Activated CD4-positive, alpha-beta T cell treated with anti-CD3 and anti-CD28 coated beads, Interleukin-2, amount 10 ng/mL, durations not matched to agents 7 days and 5 days (primary cell): ENCODE measurements around the gene COL6A2. TPM values are rescaled to one million over a fixed set of nuclear protein-coding genes. Genes with fewer than 3 reads are reported as not detected.

Source experiments
- CTCF ChIA-PET: fragments of 350-600 bp; sonication (Branson Sonifier 250); formaldehyde crosslinking; loops from one replicate; lab custom pipeline; 2021; ENCODE audit warnings: antibody characterized with exemption; lab: Charles Lee
- POLR2A ChIA-PET: fragments of 350-600 bp; sonication (Branson Sonifier 250); formaldehyde crosslinking; loops from one replicate; lab custom pipeline; 2021; ENCODE audit warnings: antibody characterized with exemption; lab: Charles Lee
- DNase-seq: peaks from one replicate; pipeline ENCODE4 v3.0.0-alpha.2; 2020
- H3K27ac Mint-ChIP-seq: one replicate; pipeline ENCODE4 v1.8.0; 2021; ENCODE audit warnings: mild to moderate bottlenecking, moderate library complexity, mixed read lengths
- H3K27me3 Mint-ChIP-seq: one replicate; pipeline ENCODE4 v1.8.0; 2021; ENCODE audit warnings: mixed read lengths
- H3K36me3 Mint-ChIP-seq: one replicate; pipeline ENCODE4 v1.8.0; 2021; ENCODE audit warnings: low read depth, mixed read lengths
- H3K4me1 Mint-ChIP-seq: one replicate; pipeline ENCODE4 v1.8.0; 2021; ENCODE audit warnings: mixed read lengths
- H3K4me3 Mint-ChIP-seq: one replicate; pipeline ENCODE4 v1.8.0; 2021; ENCODE audit warnings: mild to moderate bottlenecking, moderate library complexity, mixed read lengths
- H3K9me3 Mint-ChIP-seq: one replicate; pipeline ENCODE4 v1.8.0; 2021; ENCODE audit warnings: mixed read lengths
- total RNA-seq, 2 experiments: library from RNA; stranded (reverse); gene quantifications; one replicate each; pipeline ENCODE4 v1.2.3, GENCODE V29; 2021

Gene COL6A2
- total RNA-seq, 2 experiments from 2014 or later, result 2.3 to 2.5 TPM

DNA sequence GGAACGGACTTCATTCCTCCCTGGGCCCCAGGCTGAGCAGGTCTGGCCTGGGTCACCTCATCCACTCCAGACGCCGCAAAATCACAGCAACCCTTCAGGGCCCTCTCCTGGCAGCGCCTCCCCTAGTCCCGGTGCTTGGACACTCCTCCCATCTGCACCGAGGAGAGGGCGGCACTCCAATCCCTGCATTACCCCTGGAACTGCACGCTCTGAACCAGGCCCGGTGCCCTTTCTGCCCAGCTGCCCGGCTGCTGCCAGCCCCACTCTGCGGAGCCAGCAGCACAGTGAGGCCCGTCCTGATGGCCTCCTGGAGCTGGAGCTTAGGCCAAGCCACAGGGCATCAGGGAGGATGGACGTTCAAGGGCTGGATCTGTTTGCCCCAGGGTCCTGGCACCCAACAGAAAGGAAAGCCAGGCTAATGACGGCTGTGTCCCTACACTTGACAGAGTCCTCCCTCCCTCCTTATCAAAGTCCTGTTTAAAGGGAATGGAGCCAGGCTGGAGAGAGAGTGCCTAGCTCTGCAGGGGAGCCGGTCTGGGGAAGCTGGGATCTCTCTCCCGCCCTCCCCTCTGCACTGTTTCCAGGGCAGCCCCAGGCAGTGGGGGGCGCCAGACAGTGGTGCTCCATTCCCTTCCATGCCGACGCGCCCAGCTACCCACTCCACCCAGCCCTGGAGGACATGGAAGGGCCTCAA is 12.7 kb downstream of the COL6A2 start:
- Mint-ChIP-seq H3K36me3 (peaks cover 4% of the 10 kb centered on the region), H3K4me1 (no peaks in the 10 kb centered on the region), H3K4me3 (no peak overlapping the region), H3K27ac (no peak overlapping the region), H3K27me3 (peaks cover 7% of the 10 kb centered on the region), H3K9me3 (peaks cover 20% of the 10 kb centered on the region)
- POLR2A ChIA-PET, result no interaction called here
- no peak for DNase-seq
- CTCF ChIA-PET, result no interaction called here

DNA sequence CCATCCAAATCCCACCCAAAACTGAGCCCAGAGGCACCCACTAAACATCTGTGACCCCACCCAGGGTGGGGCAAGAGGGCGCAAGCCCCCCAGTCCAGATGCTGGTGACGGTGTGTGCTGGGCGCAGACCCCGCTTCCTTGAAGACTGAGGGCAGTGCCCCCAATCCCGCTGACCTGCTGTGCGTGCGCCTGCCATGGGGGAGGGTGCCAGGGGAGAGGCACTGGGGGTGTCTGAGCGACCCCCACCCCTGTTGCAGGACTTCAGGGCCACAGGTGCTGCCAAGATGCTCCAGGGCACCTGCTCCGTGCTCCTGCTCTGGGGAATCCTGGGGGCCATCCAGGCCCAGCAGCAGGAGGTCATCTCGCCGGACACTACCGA is 13.3 kb downstream of the COL6A2 start:
- H3K4me1 Mint-ChIP-seq, result no peaks in the 10 kb centered on the region
- peaks cover 17% of the 10 kb centered on the region for H3K9me3 Mint-ChIP-seq
- H3K36me3 Mint-ChIP-seq, result peaks cover 4% of the 10 kb centered on the region
- DNase-seq, result no peak
- H3K27ac Mint-ChIP-seq, result no peak overlapping the region
- POLR2A ChIA-PET, result no interaction called here
- CTCF ChIA-PET, result no interaction called here
- peaks cover 4% of the 10 kb centered on the region for H3K27me3 Mint-ChIP-seq
- no peak overlapping the region for H3K4me3 Mint-ChIP-seq

DNA sequence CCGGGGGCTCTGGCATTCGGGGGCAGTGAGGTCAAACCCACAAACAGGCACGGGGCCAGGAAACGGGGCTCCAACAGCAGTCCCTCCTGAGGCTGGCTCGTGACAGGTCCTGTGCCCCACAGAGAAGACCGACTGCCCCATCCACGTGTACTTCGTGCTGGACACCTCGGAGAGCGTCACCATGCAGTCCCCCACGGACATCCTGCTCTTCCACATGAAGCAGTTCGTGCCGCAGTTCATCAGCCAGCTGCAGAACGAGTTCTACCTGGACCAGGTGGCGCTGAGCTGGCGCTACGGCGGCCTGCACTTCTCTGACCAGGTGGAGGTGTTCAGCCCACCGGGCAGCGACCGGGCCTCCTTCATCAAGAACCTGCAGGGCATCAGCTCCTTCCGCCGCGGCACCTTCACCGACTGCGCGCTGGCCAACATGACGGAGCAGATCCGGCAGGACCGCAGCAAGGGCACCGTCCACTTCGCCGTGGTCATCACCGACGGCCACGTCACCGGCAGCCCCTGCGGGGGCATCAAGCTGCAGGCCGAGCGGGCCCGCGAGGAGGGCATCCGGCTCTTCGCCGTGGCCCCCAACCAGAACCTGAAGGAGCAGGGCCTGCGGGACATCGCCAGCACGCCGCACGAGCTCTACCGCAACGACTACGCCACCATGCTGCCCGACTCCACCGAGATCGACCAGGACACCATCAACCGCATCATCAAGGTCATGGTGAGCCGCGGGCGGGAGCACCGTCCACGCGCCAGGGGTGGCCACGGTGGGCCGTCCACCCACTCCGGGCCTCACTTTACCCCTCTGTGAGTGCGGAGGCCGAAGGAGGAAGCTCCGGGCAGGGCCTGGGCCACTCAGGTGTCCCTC is 14.2 kb downstream of the COL6A2 start:
- no peaks in the 10 kb centered on the region for H3K4me1 Mint-ChIP-seq
- H3K27me3 Mint-ChIP-seq, result peaks cover 4% of the 10 kb centered on the region
- no peak overlapping the region for H3K4me3 Mint-ChIP-seq
- POLR2A ChIA-PET, result no interaction called here
- H3K27ac Mint-ChIP-seq, result no peak overlapping the region
- no peak for DNase-seq
- H3K36me3 Mint-ChIP-seq, result peaks cover 4% of the 10 kb centered on the region
- CTCF ChIA-PET, result no interaction called here
- peaks cover 15% of the 10 kb centered on the region for H3K9me3 Mint-ChIP-seq

DNA sequence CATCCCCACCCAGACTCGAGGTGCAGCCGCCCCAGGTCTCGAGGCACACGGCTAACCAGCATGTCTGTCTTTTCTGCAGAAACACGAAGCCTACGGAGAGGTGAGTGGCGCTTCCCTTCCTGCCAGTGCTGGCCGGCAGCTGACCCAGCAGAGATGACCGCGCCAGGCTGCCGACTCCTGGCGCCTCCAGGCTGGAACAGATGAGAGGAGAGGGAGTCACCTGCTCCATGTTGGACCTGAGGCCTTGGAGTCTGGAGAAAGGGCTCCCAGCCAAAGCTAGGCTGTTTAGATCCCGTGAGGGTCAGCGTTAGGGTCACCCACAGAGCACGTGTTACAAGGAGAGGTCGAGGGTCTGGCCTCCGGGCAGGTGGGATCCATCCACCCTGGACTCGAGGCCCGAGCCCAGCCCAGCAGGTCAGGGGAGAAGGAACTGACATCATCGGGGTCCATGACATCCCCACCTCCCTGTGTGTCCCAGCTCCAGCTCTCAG is 14.9 kb downstream of the COL6A2 start:
- peaks cover 4% of the 10 kb centered on the region for H3K36me3 Mint-ChIP-seq
- H3K4me1 Mint-ChIP-seq, result no peaks in the 10 kb centered on the region
- CTCF ChIA-PET, result no interaction called here
- DNase-seq, result no peak
- peaks cover 9% of the 10 kb centered on the region for H3K9me3 Mint-ChIP-seq
- H3K4me3 Mint-ChIP-seq, result no peak overlapping the region
- no peak overlapping the region for H3K27ac Mint-ChIP-seq
- POLR2A ChIA-PET, result no interaction called here
- no peaks in the 10 kb centered on the region for H3K27me3 Mint-ChIP-seq

DNA sequence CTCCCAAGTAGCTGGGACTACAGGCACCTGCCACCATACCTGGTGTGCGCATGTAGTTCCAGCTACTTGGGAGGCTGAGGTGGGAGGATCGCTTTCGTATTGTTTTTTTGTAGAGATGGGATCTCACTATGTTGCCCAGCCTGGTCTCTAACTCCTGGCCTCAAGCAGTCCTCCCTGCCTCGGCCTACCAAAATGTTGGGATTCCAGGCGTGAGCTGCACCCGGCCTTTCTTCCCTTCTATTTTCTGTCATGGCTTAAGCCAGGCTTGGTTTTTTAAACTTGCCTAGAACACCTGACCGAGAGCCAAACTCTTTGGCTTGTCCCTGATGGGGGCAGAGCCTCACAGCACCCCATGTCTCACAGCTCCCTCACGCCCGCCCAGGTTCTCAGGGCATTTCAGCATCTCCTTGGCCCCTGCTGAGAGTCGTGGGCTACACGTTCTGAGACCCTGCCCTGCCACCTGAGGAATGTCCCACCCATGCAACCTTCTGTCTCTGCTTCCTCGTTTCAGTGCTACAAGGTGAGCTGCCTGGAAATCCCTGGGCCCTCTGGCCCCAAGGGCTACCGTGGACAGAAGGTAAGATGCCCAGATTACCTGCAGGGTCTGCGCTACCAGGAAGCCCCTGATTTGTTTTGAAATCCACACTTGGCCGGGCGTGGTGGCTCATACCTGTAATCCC is 15.7 kb downstream of the COL6A2 start:
- Mint-ChIP-seq H3K4me1 (no peaks in the 10 kb centered on the region), H3K9me3 (peaks cover under 1% of the 10 kb centered on the region), H3K27me3 (no peaks in the 10 kb centered on the region), H3K36me3 (peaks cover 2% of the 10 kb centered on the region), H3K4me3 (no peak overlapping the region), H3K27ac (no peak overlapping the region)
- DNase-seq, result no peak
- CTCF ChIA-PET, result no interaction called here
- POLR2A ChIA-PET, result no interaction called here

DNA sequence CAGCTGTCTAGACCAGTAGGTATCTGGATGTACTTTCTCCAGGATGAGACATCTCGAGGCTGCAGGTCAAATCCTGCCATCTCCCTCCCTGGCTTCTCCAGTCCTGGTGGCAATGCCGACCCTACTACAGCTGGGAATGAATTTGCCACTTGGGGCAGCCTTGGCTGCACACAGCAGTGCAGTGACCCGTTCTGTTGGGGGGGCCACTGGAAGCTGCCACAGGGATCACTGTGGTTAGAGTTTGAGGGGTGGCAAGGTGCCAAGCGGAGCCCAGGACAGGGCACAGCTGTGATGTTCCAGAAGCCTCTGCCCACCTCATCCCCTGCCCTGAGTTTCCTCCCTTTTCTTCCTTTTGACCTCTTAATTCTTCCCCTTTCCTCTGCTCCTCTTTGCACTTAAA is 17.1 kb downstream of the COL6A2 start:
- Mint-ChIP-seq H3K4me1 (no peaks in the 10 kb centered on the region), H3K9me3 (no peaks in the 10 kb centered on the region), H3K27ac (no peak overlapping the region), H3K36me3 (peaks cover 2% of the 10 kb centered on the region), H3K27me3 (no peaks in the 10 kb centered on the region), H3K4me3 (no peak overlapping the region)
- ChIA-PET CTCF (interaction anchor here (0.9 to 1.7 kb wide), 2 partner anchors 29 to 36 kb away, joined by 3 to 4 read pairs; no protein-coding TSS in a partner anchor), POLR2A (no interaction called here)
- no peak for DNase-seq

DNA sequence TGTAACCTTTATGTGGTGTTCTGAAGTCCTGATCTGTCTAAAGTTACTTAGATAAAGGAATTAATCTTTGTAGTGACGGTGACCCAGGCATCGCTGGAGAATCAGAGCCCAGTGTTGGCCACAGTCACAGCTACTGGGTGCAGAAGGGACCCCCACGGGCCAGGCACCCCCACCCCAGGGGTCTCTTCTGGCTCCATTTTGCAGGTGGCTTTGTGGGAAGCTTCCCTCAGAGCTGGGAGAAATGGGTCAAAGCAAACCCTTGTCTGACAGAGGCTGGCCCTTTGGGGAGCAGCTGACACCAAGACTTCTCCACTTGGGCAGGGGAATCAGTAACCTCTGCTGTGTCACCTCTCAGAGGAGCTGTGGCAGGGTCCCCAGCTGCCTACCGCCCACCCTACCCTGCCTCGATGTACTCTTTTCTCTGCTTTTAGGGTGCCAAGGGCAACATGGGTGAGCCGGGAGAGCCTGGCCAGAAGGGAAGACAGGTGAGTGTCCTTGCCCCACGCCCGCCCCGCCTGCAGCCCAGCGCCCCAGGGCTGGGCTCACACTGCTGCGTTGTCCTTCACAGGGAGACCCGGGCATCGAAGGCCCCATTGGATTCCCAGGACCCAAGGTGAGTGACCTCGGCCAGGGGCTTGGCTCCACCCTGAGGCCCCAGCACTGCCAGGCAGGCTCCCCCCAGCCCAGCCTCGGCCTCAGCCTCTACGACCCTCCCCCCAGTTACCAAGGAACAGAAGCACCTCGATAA is 17.7 kb downstream of the COL6A2 start:
- no peak for DNase-seq
- H3K9me3 Mint-ChIP-seq, result no peaks in the 10 kb centered on the region
- H3K4me1 Mint-ChIP-seq, result no peaks in the 10 kb centered on the region
- H3K4me3 Mint-ChIP-seq, result no peak overlapping the region
- H3K36me3 Mint-ChIP-seq, result peaks cover 2% of the 10 kb centered on the region
- no peak overlapping the region for H3K27ac Mint-ChIP-seq
- H3K27me3 Mint-ChIP-seq, result no peaks in the 10 kb centered on the region
- POLR2A ChIA-PET, result no interaction called here
- CTCF ChIA-PET, result interaction anchor here (1.7 kb wide), 1 partner anchor 28 kb away, joined by 4 read pairs; no protein-coding TSS in a partner anchor

DNA sequence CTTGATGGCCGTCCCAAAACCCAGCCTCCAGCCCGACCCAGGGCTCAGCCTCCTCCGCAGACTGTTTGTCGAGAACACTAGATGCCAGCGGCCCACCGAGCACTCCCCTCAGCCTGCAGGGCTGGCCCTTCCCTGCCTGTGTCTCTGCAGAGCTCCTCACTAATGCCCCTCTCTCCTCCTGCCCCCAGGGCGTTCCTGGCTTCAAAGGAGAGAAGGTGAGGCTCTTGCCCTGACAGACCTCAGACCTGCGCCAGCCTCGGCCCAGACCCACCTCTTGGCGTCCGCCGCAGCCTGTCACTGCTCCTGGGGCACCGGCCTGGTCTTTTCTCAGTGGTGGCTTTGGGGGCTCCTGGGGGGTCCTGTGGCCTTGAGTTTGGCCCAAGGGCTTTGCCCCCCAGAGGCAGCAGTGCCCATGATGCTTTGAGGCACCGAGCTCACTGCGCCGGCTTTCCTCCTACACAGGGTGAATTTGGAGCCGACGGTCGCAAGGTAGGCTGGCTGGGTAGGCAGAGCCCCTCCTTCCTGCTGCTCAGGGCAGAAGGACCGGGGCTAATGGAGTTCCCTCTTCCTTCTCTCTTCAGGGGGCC is 18.4 kb downstream of the COL6A2 start:
- DNase-seq, result no peak
- Mint-ChIP-seq H3K27ac (no peak overlapping the region), H3K4me1 (no peaks in the 10 kb centered on the region), H3K9me3 (no peaks in the 10 kb centered on the region), H3K36me3 (peaks cover 2% of the 10 kb centered on the region), H3K27me3 (no peaks in the 10 kb centered on the region), H3K4me3 (no peak overlapping the region)
- POLR2A ChIA-PET, result no interaction called here
- CTCF ChIA-PET, result interaction anchor here (1.7 kb wide), 1 partner anchor 27 kb away, joined by 4 read pairs; no protein-coding TSS in a partner anchor

DNA sequence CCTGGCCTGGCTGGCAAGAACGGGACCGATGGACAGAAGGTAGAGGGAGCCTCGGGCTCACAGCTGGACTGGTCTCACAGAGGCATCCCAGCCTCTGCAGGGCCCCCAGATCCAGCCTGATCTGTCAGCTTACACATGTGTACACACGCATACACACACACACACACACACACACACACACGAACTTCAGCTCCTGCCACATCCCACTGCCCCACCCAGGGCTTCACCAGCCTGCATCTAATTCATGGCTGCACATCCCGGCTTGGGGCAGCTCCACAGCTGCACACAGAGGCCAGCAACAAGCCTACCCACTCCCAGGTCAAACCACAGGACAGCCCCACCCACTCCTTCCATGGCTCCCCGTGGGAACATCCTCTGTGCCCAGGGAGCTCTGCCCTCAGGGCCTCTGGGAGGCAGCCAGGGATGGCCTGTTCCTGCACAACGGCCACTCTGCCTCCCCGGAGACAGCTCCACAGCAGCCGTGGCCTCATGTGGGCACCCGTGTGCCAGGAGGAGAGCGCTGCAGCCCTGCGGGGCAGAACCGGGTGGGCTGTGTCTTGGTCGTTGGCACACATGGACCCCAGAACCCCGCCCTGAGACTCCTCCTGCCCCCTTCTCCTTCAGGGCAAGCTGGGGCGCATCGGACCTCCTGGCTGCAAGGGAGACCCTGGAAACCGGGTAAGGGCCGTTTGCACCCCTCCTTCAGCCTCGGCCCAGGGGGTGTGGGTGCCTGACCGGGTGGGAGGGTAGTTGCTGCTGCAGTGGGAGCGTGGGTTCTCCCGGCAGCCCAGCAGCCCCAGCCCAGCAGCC is 19.1 kb downstream of the COL6A2 start:
- no peak overlapping the region for H3K4me3 Mint-ChIP-seq
- H3K9me3 Mint-ChIP-seq, result no peaks in the 10 kb centered on the region
- no peak overlapping the region for H3K27ac Mint-ChIP-seq
- no peak for DNase-seq
- H3K36me3 Mint-ChIP-seq, result peaks cover 2% of the 10 kb centered on the region
- no peaks in the 10 kb centered on the region for H3K27me3 Mint-ChIP-seq
- POLR2A ChIA-PET, result no interaction called here
- CTCF ChIA-PET, result interaction anchor here (0.7 to 1.3 kb wide), 2 partner anchors 24 to 191 kb away, joined by 3 read pairs; no protein-coding TSS in a partner anchor
- H3K4me1 Mint-ChIP-seq, result no peaks in the 10 kb centered on the region

DNA sequence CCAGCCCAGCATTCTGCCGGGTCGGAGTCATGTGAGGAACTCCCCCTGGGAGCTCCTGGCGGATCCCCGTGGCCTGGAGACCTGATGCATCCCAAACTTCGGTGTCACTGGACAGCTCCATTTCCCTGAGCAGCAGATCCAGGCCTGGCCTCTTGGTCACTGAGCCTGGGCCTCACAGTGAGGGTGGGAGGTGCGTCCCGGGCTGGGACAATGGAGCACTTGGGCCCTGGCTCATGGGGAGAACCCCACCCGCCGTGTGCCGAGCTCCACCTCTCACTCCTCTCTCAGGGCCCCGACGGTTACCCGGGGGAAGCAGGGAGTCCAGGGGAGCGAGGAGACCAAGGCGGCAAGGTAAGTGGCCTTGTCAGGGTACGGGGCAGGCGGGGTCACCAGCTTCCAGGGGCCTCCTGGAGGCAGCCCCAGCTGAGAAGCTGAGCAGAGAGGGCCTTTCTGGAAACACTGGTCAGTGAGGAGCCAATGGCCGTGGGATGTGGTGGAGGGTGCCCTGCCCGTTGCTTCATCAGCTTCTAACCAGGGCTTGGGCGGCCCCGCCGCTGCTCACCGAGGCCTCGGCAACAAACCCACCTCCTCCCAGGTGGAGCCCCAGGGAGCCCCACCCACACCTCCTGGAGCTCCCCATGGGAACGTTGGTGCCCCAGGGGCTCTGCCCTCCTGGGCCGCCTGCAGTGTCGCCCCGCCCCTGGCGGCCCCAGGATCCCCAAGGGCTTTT is 19.8 kb downstream of the COL6A2 start:
- Mint-ChIP-seq H3K27ac (no peak overlapping the region), H3K4me1 (no peaks in the 10 kb centered on the region), H3K4me3 (no peak overlapping the region), H3K27me3 (no peaks in the 10 kb centered on the region), H3K9me3 (no peaks in the 10 kb centered on the region), H3K36me3 (peaks cover 2% of the 10 kb centered on the region)
- no peak for DNase-seq
- CTCF ChIA-PET, result interaction anchor here (1.3 kb wide), 1 partner anchor 25 kb away, joined by 3 read pairs; no protein-coding TSS in a partner anchor
- POLR2A ChIA-PET, result no interaction called here
